IMR-90 (cell line): ENCODE results near the gene MTF2. TPM values are rescaled to one million over a fixed set of nuclear protein-coding genes. Genes with fewer than 3 reads are reported as not detected.
"Not testable (repeated sequence)": the region's sequence is repeated elsewhere in the genome, so short reads cannot be mapped to it uniquely, and the experiment has no call there.

Source experiments
- ATAC-seq: fragments of 200-7000 bp; cut with Tn5 transposase; 2 replicates; pipeline ENCODE4 v1.9.1; 2020; ENCODE audit warnings: low read depth, mild to moderate bottlenecking, moderate library complexity
- BruUV-seq: library from RNA; stranded (reverse); fragments of 400-500 nt; replicated peaks from 2 replicates; lab custom pipeline; 2021; lab: Mats Ljungman, UMichigan
- CTCF ChIA-PET: fragments of 300-600 bp; formaldehyde crosslinking; extraction: SDS; loops from one replicate; lab custom pipeline; 2021; ENCODE audit warnings: antibody characterized with exemption; lab: Yijun Ruan, JAX
- POLR2A ChIA-PET: fragments of 300-600 bp; sonication (Branson Sonifier 250); formaldehyde crosslinking; loops from one replicate; lab custom pipeline; 2022; ENCODE audit warnings: antibody characterized with exemption; ENCODE audit not compliant: unreplicated experiment; lab: Charles Lee
- DNase-seq: peaks from one replicate; pipeline ENCODE4 v3.0.0; 2013
- H2AFZ ChIP-seq: replicated peaks from 2 replicates; pipeline ENCODE3; 2013; ENCODE audit warnings: low read length, mild to moderate bottlenecking; ENCODE audit not compliant: poor library complexity
- H2AK5ac ChIP-seq: 2 replicates; pipeline ENCODE4 v1.6.1; 2013; ENCODE audit warnings: low read depth, low read length, inconsistent platforms
- H2AK9ac ChIP-seq: replicated peaks from 2 replicates; pipeline ENCODE3; 2013; ENCODE audit warnings: mild to moderate bottlenecking, low read depth, low read length, moderate library complexity; ENCODE audit not compliant: poor library complexity
- H2BK120ac ChIP-seq: 2 replicates; pipeline ENCODE4 v1.6.1; 2013; ENCODE audit warnings: low read depth, low read length, inconsistent platforms
- H2BK15ac ChIP-seq: 3 replicates; pipeline ENCODE4 v1.6.1; 2013; ENCODE audit warnings: low read depth, low read length, inconsistent platforms
- H2BK20ac ChIP-seq: 2 replicates; pipeline ENCODE4 v1.6.1; 2013; ENCODE audit warnings: low read depth, mild to moderate bottlenecking, inconsistent platforms, low read length, moderate library complexity
- H2BK5ac ChIP-seq: 2 replicates; pipeline ENCODE4 v1.6.1; 2013; ENCODE audit warnings: mild to moderate bottlenecking, low read depth, low read length, inconsistent platforms; ENCODE audit not compliant: poor library complexity, severe bottlenecking
- H3K14ac ChIP-seq: replicated peaks from 2 replicates; pipeline ENCODE4 v1.6.1; 2013; ENCODE audit warnings: low read depth, low read length, inconsistent platforms
- H3K18ac ChIP-seq: 2 replicates; pipeline ENCODE4 v1.6.1; 2013; ENCODE audit warnings: low read depth, low read length, control low read depth
- H3K23ac ChIP-seq: 2 replicates; pipeline ENCODE4 v1.6.1; 2013; ENCODE audit warnings: low read depth, low read length, inconsistent platforms
- H3K27ac ChIP-seq: 2 replicates; pipeline ENCODE4 v1.5.1; 2013; ENCODE audit warnings: mild to moderate bottlenecking, control low read depth, low read length; ENCODE audit not compliant: insufficient read depth
- H3K27me3 ChIP-seq: 2 replicates; pipeline ENCODE4 v1.6.1; 2013; ENCODE audit warnings: low read length; ENCODE audit not compliant: control insufficient read depth, insufficient read depth
- H3K36me3 ChIP-seq: 2 replicates; pipeline ENCODE4 v1.6.1; 2013; ENCODE audit warnings: low read length, mixed read lengths; ENCODE audit not compliant: control insufficient read depth, insufficient read depth
- H3K4ac ChIP-seq: 2 replicates; pipeline ENCODE4 v1.6.1; 2013; ENCODE audit warnings: low read depth, low read length, inconsistent platforms
- H3K4me1 ChIP-seq: 2 replicates; pipeline ENCODE4 v1.6.1; 2013; ENCODE audit warnings: low read length, mixed read lengths; ENCODE audit not compliant: control insufficient read depth, insufficient read depth
- H3K4me2 ChIP-seq: 2 replicates; pipeline ENCODE4 v1.6.1; 2013; ENCODE audit warnings: low read depth, mild to moderate bottlenecking, control low read depth, low read length, moderate library complexity
- H3K4me3 ChIP-seq: 2 replicates; pipeline ENCODE4 v1.5.1; 2013; ENCODE audit warnings: low read depth, mild to moderate bottlenecking, control low read depth, low read length, moderate library complexity; ENCODE audit not compliant: insufficient read depth
- H3K56ac ChIP-seq: 2 replicates; pipeline ENCODE4 v1.6.1; 2013; ENCODE audit warnings: low read length, inconsistent platforms; ENCODE audit not compliant: insufficient read depth; ENCODE audit errors: extremely low read depth
- H3K79me1 ChIP-seq, 2 experiments: 2 replicates each; pipeline ENCODE4 v1.6.1; 2013; ENCODE audit warnings: low read length in 2 of 2, inconsistent platforms in 1 of 2, low read depth in 1 of 2
- H3K9ac ChIP-seq: 2 replicates; pipeline ENCODE4 v1.6.1; 2013; ENCODE audit warnings: low read depth, low read length, control low read depth
- H3K9me1 ChIP-seq: 2 replicates; pipeline ENCODE4 v1.6.1; 2013; ENCODE audit warnings: low read length, inconsistent platforms; ENCODE audit not compliant: insufficient read depth
- H3K9me3 ChIP-seq: 2 replicates; pipeline ENCODE4 v1.6.1; 2013; ENCODE audit warnings: low read length; ENCODE audit not compliant: control insufficient read depth, insufficient read depth
- H4K20me1 ChIP-seq: 2 replicates; pipeline ENCODE4 v1.6.1; 2013; ENCODE audit warnings: low read length, inconsistent platforms; ENCODE audit not compliant: insufficient read depth
- H4K5ac ChIP-seq: 2 replicates; pipeline ENCODE4 v1.6.1; 2013; ENCODE audit warnings: mild to moderate bottlenecking, low read depth, low read length, control low read depth
- H4K8ac ChIP-seq, 2 experiments: 2 replicates each; pipeline ENCODE4 v1.6.1; 2013; ENCODE audit warnings: low read depth in 2 of 2, low read length in 2 of 2, control low read depth in 1 of 2, inconsistent platforms in 1 of 2
- H4K91ac ChIP-seq: 2 replicates; pipeline ENCODE4 v1.6.1; 2013; ENCODE audit warnings: low read depth, low read length, inconsistent platforms; ENCODE audit not compliant: insufficient read depth
- WGBS, 2 experiments: methylation state at CpG; one replicate each; pipeline versions ENCODE4 v1.1.5 to v1.1.7; 2013; ENCODE audit warnings: missing lambda C conversion rate in 2 of 2; ENCODE audit not compliant: insufficient read length in 1 of 2; ENCODE audit errors: extremely low coverage in 2 of 2; 5-methylcytosine and 5-hydroxymethylcytosine counted together
- dilution Hi-C: fragments of 300-500 bp; cut with HindIII; formaldehyde crosslinking; loops from one replicate; pipeline ENCODE4 v1.14.3; 2018; ENCODE audit warnings: low sequenced_read_pairs; ENCODE audit not compliant: unreplicated experiment
- in situ Hi-C: fragments of 300-500 bp; cut with MboI; formaldehyde crosslinking; loops from 3 replicates; pipeline ENCODE4 v1.14.3; 2019; ENCODE audit warnings: low sequenced_read_pairs, inconsistent platforms, mixed read lengths
- intact Hi-C: fragments of 100-400 bp; cut with micrococcal nuclease; formaldehyde crosslinking; loops from 2 replicates; pipeline ENCODE4 v1.10.0; 2022
- polyA plus RNA-seq, 3 experiments: library from polyadenylated mRNA; depleted of rRNA; stranded (reverse); fragments of >200 nt; gene quantifications; 2 replicates each; pipeline ENCODE4 v1.2.3, GENCODE V29; 2012; ENCODE audit warnings: low replicate concordance in 1 of 3
- total RNA-seq: library from RNA; depleted of rRNA; stranded (reverse); fragments of >200 nt; gene quantifications from 2 replicates; pipeline ENCODE4 v1.2.3, GENCODE V29; 2012

The MTF2 gene
- total and polyA plus RNA-seq, 2 of the 4 experiments (the other 2 are of a cell fraction), result 10.6 to 39.8 TPM

GRCh38 chr1:93170141-93170678 lies 91.1 kb downstream of the MTF2 start:
- BruUV-seq, H3K4me2 ChIP-seq, H2AFZ ChIP-seq, intact Hi-C loops, H2AK9ac ChIP-seq, in situ Hi-C loops, H3K9me3 ChIP-seq, H4K91ac ChIP-seq, H3K27me3 ChIP-seq, H3K4ac ChIP-seq, H3K4me3 ChIP-seq, dilution Hi-C loops, H3K56ac ChIP-seq, H3K18ac ChIP-seq, H3K4me1 ChIP-seq, H2BK15ac ChIP-seq, H2BK5ac ChIP-seq, H3K27ac ChIP-seq, DNase-seq, H4K8ac ChIP-seq, H3K9me1 ChIP-seq, H2BK20ac ChIP-seq, H2AK5ac ChIP-seq, H3K36me3 ChIP-seq, CTCF ChIA-PET, H3K23ac ChIP-seq, H2BK120ac ChIP-seq, ATAC-seq, H3K9ac ChIP-seq, H4K5ac ChIP-seq, POLR2A ChIA-PET, H3K14ac ChIP-seq: not testable (repeated sequence)
- Histone ChIP-seq H4K20me1 (peaks cover 32% of the 10 kb centered on the region), H3K79me1 (peaks cover 7 to 29% of the 10 kb centered on the region in 2 experiments; a peak in 3 of 4 replicates)
- WGBS, 2 experiments, result 94% methylated on average over 13 of the region's 36 CpGs; no CpG with 5 or more reads in 1 of the 2 experiments
